ENCODE results near the gene RABGAP1L.

RABGAP1L gene

GRCh38 chr1:174719194-174719593 lies 559.9 kb downstream of the RABGAP1L start:
- H3K4me3 ChIP-seq (ENCODE audit: insufficient read depth, low read depth, low read length, poor library complexity, severe bottlenecking) = no peak overlapping the region
- DNase-seq = no peak
- H3K36me3 ChIP-seq (ENCODE audit: control insufficient read depth, insufficient read depth, low read length) = no peaks in the 10 kb centered on the region
- no peaks in the 10 kb centered on the region for H3K4me1 ChIP-seq (ENCODE audit: control insufficient read depth, insufficient read depth, low read length, poor library complexity, severe bottlenecking)
- H3K27me3 ChIP-seq (replicated peaks; ENCODE audit: control insufficient read depth, insufficient read depth, low read length, poor library complexity, severe bottlenecking) = no peaks in the 10 kb centered on the region
- no peaks in the 10 kb centered on the region for H3K9me3 ChIP-seq (ENCODE audit: control insufficient read depth, low read length)
- H3K27ac ChIP-seq (ENCODE audit: insufficient read depth, low read length, poor library complexity, severe bottlenecking) = no peak overlapping the region

- no peak for DNase-seq
- no peak overlapping the region for H3K4me3 ChIP-seq (ENCODE audit: insufficient read depth, low read depth, low read length, poor library complexity, severe bottlenecking)
- no peaks in the 10 kb centered on the region for H3K4me1 ChIP-seq (ENCODE audit: control insufficient read depth, insufficient read depth, low read length, poor library complexity, severe bottlenecking)
- H3K27me3 ChIP-seq (replicated peaks; ENCODE audit: control insufficient read depth, insufficient read depth, low read length, poor library complexity, severe bottlenecking) = no peaks in the 10 kb centered on the region
- H3K27ac ChIP-seq (ENCODE audit: insufficient read depth, low read length, poor library complexity, severe bottlenecking) = no peak overlapping the region
- H3K36me3 ChIP-seq (ENCODE audit: control insufficient read depth, insufficient read depth, low read length) = no peaks in the 10 kb centered on the region
- no peaks in the 10 kb centered on the region for H3K9me3 ChIP-seq (ENCODE audit: control insufficient read depth, low read length)
These were observed 561.3 kb downstream of the RABGAP1L start for GRCh38 chr1:174720618-174721017.

- Histone ChIP-seq H3K4me1 (ENCODE audit: control insufficient read depth, insufficient read depth, low read length, poor library complexity, severe bottlenecking) (no peaks in the 10 kb centered on the region), H3K27ac (ENCODE audit: insufficient read depth, low read length, poor library complexity, severe bottlenecking) (no peak overlapping the region), H3K4me3 (ENCODE audit: insufficient read depth, low read depth, low read length, poor library complexity, severe bottlenecking) (no peak overlapping the region), H3K9me3 (ENCODE audit: control insufficient read depth, low read length) (no peaks in the 10 kb centered on the region), H3K36me3 (ENCODE audit: control insufficient read depth, insufficient read depth, low read length) (no peaks in the 10 kb centered on the region), H3K27me3 (replicated peaks; ENCODE audit: control insufficient read depth, insufficient read depth, low read length, poor library complexity, severe bottlenecking) (no peaks in the 10 kb centered on the region)
- DNase-seq = no peak
These were observed 561.9 kb downstream of the RABGAP1L start for GRCh38 chr1:174721246-174721645.

- Histone ChIP-seq H3K4me3 (ENCODE audit: insufficient read depth, low read depth, low read length, poor library complexity, severe bottlenecking) (no peak overlapping the region), H3K27ac (ENCODE audit: insufficient read depth, low read length, poor library complexity, severe bottlenecking) (no peak overlapping the region), H3K9me3 (ENCODE audit: control insufficient read depth, low read length) (no peaks in the 10 kb centered on the region), H3K4me1 (ENCODE audit: control insufficient read depth, insufficient read depth, low read length, poor library complexity, severe bottlenecking) (no peaks in the 10 kb centered on the region), H3K36me3 (ENCODE audit: control insufficient read depth, insufficient read depth, low read length) (no peaks in the 10 kb centered on the region), H3K27me3 (replicated peaks; ENCODE audit: control insufficient read depth, insufficient read depth, low read length, poor library complexity, severe bottlenecking) (no peaks in the 10 kb centered on the region)
- DNase-seq = no peak
These were observed 564.5 kb downstream of the RABGAP1L start for GRCh38 chr1:174723816-174724215.

GRCh38 chr1:174724219-174724618 lies 564.9 kb downstream of the RABGAP1L start:
- H3K27me3 ChIP-seq (replicated peaks; ENCODE audit: control insufficient read depth, insufficient read depth, low read length, poor library complexity, severe bottlenecking) = no peaks in the 10 kb centered on the region
- no peaks in the 10 kb centered on the region for H3K9me3 ChIP-seq (ENCODE audit: control insufficient read depth, low read length)
- H3K4me1 ChIP-seq (ENCODE audit: control insufficient read depth, insufficient read depth, low read length, poor library complexity, severe bottlenecking) = no peaks in the 10 kb centered on the region
- no peak overlapping the region for H3K4me3 ChIP-seq (ENCODE audit: insufficient read depth, low read depth, low read length, poor library complexity, severe bottlenecking)
- H3K27ac ChIP-seq (ENCODE audit: insufficient read depth, low read length, poor library complexity, severe bottlenecking) = no peak overlapping the region
- no peaks in the 10 kb centered on the region for H3K36me3 ChIP-seq (ENCODE audit: control insufficient read depth, insufficient read depth, low read length)
- DNase-seq = no peak

- H3K4me3 ChIP-seq (ENCODE audit: insufficient read depth, low read depth, low read length, poor library complexity, severe bottlenecking) = no peak overlapping the region
- no peak for DNase-seq
These were observed 567.0 kb downstream of the RABGAP1L start for GRCh38 chr1:174726167-174726879.

GRCh38 chr1:174726880-174727585 lies 567.7 kb downstream of the RABGAP1L start:
- Histone ChIP-seq H3K27me3 (replicated peaks; ENCODE audit: control insufficient read depth, insufficient read depth, low read length, poor library complexity, severe bottlenecking) (no peaks in the 10 kb centered on the region), H3K27ac (ENCODE audit: insufficient read depth, low read length, poor library complexity, severe bottlenecking) (no peak overlapping the region), H3K4me3 (ENCODE audit: insufficient read depth, low read depth, low read length, poor library complexity, severe bottlenecking) (no peak overlapping the region), H3K4me1 (ENCODE audit: control insufficient read depth, insufficient read depth, low read length, poor library complexity, severe bottlenecking) (no peaks in the 10 kb centered on the region), H3K36me3 (ENCODE audit: control insufficient read depth, insufficient read depth, low read length) (no peaks in the 10 kb centered on the region), H3K9me3 (ENCODE audit: control insufficient read depth, low read length) (no peaks in the 10 kb centered on the region)
- DNase-seq = no peak

More at GRCh38 chr1:174726167-174726879, 567.0 kb downstream of the RABGAP1L start:
- Histone ChIP-seq H3K27ac (ENCODE audit: insufficient read depth, low read length, poor library complexity, severe bottlenecking) (no peak overlapping the region), H3K36me3 (ENCODE audit: control insufficient read depth, insufficient read depth, low read length) (no peaks in the 10 kb centered on the region), H3K4me1 (ENCODE audit: control insufficient read depth, insufficient read depth, low read length, poor library complexity, severe bottlenecking) (no peaks in the 10 kb centered on the region), H3K9me3 (ENCODE audit: control insufficient read depth, low read length) (no peaks in the 10 kb centered on the region), H3K27me3 (replicated peaks; ENCODE audit: control insufficient read depth, insufficient read depth, low read length, poor library complexity, severe bottlenecking) (no peaks in the 10 kb centered on the region)

- H3K4me1 ChIP-seq (ENCODE audit: control insufficient read depth, insufficient read depth, low read length, poor library complexity, severe bottlenecking) = no peaks in the 10 kb centered on the region
- no peaks in the 10 kb centered on the region for H3K36me3 ChIP-seq (ENCODE audit: control insufficient read depth, insufficient read depth, low read length)
- H3K27me3 ChIP-seq (replicated peaks; ENCODE audit: control insufficient read depth, insufficient read depth, low read length, poor library complexity, severe bottlenecking) = no peaks in the 10 kb centered on the region
- no peak for DNase-seq
- no peaks in the 10 kb centered on the region for H3K9me3 ChIP-seq (ENCODE audit: control insufficient read depth, low read length)
- no peak overlapping the region for H3K4me3 ChIP-seq (ENCODE audit: insufficient read depth, low read depth, low read length, poor library complexity, severe bottlenecking)
- no peak overlapping the region for H3K27ac ChIP-seq (ENCODE audit: insufficient read depth, low read length, poor library complexity, severe bottlenecking)
These were observed 575.0 kb downstream of the RABGAP1L start for GRCh38 chr1:174734270-174734669.

- Histone ChIP-seq H3K4me3 (ENCODE audit: insufficient read depth, low read depth, low read length, poor library complexity, severe bottlenecking) (no peak overlapping the region), H3K4me1 (ENCODE audit: control insufficient read depth, insufficient read depth, low read length, poor library complexity, severe bottlenecking) (no peaks in the 10 kb centered on the region), H3K36me3 (ENCODE audit: control insufficient read depth, insufficient read depth, low read length) (no peaks in the 10 kb centered on the region), H3K27ac (ENCODE audit: insufficient read depth, low read length, poor library complexity, severe bottlenecking) (no peak overlapping the region), H3K9me3 (ENCODE audit: control insufficient read depth, low read length) (no peaks in the 10 kb centered on the region), H3K27me3 (replicated peaks; ENCODE audit: control insufficient read depth, insufficient read depth, low read length, poor library complexity, severe bottlenecking) (no peaks in the 10 kb centered on the region)
- DNase-seq = no peak
These were observed 577.5 kb downstream of the RABGAP1L start for GRCh38 chr1:174736831-174737230.

GRCh38 chr1:174740249-174740968 lies 581.1 kb downstream of the RABGAP1L start:
- Histone ChIP-seq H3K9me3 (ENCODE audit: control insufficient read depth, low read length) (no peaks in the 10 kb centered on the region), H3K27ac (ENCODE audit: insufficient read depth, low read length, poor library complexity, severe bottlenecking) (no peak overlapping the region), H3K4me3 (ENCODE audit: insufficient read depth, low read depth, low read length, poor library complexity, severe bottlenecking) (no peak overlapping the region), H3K27me3 (replicated peaks; ENCODE audit: control insufficient read depth, insufficient read depth, low read length, poor library complexity, severe bottlenecking) (no peaks in the 10 kb centered on the region), H3K36me3 (ENCODE audit: control insufficient read depth, insufficient read depth, low read length) (no peaks in the 10 kb centered on the region), H3K4me1 (ENCODE audit: control insufficient read depth, insufficient read depth, low read length, poor library complexity, severe bottlenecking) (no peaks in the 10 kb centered on the region)
- no peak for DNase-seq

All from effector memory CD4-positive, alpha-beta T cell (primary cell).